ENCODE data around the gene TSGA10.
"Not testable (repeated sequence)": the region's sequence is repeated elsewhere in the genome, so short reads cannot be mapped to it uniquely, and the experiment has no call there.

TSGA10 gene

DNA sequence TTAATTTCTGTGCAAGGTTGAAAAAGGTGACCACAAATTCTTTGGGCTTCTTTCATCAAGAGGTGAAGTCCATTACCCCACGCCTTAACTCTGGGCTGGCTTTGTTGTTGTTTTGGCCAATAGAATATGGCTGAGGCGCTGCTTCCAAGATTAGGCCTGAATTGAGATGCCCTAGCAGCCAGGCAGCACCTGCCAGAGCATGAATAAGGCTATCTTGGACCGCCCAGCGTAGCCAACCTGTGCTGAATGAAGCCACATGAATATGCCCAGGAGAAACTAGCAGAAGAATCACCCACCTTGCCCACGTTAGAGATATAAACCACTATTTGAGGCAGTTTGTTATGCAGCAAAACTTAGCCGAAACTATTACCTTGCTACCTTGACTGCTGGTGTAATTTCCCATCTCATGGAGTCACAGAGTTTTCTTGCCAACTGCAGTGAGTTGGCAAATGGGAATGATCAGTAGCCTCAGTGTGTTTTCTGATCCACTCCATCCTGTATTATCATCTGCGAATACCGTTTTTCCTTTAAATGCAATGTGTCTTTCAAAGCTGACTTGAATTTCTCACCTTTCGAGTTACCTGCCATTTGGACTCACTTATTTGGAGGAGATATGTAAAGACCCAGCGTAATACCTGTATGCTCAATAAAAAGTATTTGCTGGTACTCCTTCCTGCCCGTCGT lies 679 bp downstream of the TSGA10 start:
- no peak for DNase-seq

DNA sequence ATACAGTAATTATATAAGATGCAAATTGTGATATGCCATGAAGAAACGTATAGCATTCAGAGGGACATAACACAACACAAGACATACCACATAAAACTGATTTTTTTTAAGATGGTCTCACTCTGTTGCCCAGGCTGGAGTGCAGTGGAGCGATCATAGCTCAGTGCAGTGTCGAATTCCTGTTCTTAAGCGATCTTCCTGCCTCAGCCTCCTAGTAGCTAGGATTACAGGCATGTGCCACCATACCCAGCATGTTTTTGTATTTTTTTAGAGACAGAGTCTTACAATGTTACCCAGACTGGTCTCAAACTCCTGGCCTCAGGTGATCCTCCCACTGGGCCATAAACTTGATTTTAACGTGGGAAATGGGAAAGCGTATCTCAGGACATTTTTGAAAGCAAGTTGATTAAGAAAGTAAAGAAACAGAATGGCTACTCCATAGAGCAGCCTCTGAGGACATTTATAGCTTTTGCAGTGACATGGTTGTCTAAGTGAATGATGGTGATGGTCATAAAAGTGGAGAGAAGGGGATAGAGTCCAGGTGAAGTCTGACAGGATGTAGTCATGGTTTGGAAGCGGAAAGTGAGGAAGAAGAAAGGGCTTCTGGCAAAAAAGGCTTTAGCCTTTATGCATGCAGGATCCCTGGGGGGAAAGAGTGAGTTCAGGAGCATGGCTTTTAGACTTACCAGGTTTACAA lies 2.4 kb downstream of the TSGA10 start:
- DNase-seq: no peak

DNA sequence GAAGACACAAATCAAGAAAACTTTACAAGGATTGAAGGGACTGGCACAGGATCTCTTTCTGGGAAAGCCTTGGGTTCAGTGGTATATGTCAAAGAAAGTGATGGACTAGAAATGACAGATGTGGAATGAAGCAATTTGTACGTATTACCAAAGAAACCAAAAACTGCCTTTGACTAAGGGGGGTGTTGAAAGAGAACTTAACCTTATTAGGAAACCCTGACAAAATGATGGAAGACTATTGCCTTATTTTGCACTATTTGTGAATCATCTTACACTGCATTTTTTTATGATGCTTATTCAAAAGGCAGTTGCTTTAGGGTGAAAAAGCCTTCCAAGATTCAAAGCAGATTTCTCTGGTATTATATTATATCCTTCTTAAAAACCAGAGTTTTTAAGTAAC lies 4.0 kb downstream of the TSGA10 start:
- no peak for DNase-seq

GRCh38 chr2:99141110-99142108 lies 13.3 kb downstream of the TSGA10 start, which contains the start of gene C2orf15:
TSS of gene C2orf15 (plus strand) at chr2:99141707. CDS start at chr2:99150559, 8,852 bp downstream.
- DNase-seq: peak; percentile 96

DNA sequence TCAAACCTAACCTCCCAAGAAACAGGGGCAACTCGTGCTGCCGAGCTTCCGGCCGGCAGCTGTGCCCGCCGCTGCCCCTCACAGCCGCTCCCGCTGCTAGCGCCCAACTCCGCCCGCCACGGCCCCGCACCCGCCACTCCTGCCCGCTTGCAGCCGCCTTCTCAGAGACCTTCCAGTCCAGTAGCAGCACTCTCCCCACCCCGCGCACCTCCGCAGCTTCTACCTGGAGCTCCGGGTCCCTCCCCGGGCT lies 14.0 kb downstream of the TSGA10 start:
- no peak for DNase-seq

GRCh38 chr2:99140056-99140859 lies 14.5 kb downstream of the TSGA10 start:
- DNase-seq: no peak

- no peak for DNase-seq
Observed at GRCh38 chr2:99139003-99139402, 15.7 kb downstream of the TSGA10 start.

DNA sequence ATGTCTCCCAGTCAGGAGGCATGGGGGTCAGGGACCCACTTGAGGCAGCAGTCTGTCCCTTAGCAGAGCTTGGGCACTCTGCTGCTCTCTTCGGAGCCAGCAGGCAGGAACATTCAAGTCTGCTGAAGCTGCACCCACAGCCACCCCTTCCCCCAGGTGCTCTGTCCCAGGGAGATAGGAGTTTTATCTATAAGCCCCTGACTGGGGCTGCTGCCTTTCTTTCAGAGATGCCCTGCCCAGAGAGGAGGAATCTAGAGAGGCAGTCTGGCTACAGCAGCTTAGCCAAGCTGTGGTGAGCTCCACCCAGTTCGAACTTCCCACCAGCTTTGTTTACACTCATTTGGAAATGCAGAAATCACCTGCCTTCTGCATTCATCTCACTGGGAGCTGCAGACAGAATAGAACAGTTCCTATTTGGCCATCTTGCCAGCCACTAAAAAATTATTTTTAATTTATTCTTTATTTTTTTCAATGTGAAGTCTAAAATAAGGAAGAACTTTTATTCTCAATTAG lies 19.6 kb downstream of the TSGA10 start:
- DNase-seq: not testable (repeated sequence)

DNA sequence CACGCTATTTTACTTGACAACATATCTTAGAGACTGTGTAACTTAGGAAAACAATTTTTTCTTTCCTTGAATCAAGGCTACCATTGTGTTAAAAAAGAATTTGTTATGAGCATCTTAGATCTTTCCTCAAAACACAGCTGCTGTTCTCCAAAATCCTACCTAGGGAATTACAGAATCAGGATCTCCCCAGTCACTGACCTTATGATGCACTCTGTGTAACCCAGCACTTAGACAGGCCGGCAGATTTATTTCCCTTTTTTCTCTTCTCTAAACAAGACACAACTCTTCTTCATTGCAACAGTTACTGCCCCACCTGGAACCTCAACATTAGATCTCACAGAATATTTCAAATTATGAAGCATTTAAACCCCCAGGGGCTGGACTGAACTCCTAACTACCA lies 26.8 kb downstream of the TSGA10 start:
- no peak for DNase-seq

- no peak for DNase-seq
Observed at GRCh38 chr2:99112617-99113016, 42.1 kb downstream of the TSGA10 start.

DNA sequence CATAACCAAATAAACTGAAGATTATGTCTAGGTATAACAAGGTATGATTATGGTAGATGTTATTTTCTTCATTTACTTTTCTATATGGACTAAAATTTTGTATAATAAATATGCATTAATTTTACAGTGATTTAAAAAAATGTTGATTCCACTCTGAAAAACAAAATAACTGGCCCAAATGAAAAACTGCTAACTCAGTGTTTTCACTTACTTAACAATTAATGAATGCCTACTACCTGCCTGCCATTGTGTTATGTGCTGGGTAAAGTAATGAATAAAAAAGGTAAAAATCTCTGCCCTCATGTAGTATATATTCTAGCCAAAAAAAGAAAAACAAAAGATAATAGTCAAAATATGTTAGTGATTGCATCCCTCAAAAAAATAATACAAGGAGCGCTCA lies 42.8 kb downstream of the TSGA10 start:
- no peak for DNase-seq

DNA sequence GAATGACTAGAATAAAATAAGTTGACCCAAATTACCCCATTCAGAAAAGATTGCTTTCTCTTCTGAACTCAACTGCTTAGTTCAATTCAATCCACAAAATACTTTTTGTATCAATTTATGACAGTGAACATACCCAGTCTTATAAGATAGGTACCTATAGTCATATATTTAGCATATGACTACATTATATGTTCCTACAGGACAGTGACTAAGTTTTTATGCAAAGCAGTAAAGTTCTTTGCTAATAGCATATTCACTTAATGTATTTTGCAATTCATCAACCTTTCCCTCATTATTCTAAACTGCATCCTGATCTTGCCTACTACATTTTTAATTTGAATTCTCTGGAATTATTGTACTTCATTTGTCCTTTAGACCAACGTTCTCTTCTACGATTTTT lies 43.5 kb downstream of the TSGA10 start:
- no peak for DNase-seq

- DNase-seq: no peak
Observed at GRCh38 chr2:99106913-99107312, 47.8 kb downstream of the TSGA10 start.

- no peak for DNase-seq
Observed at GRCh38 chr2:99104006-99104405, 50.7 kb downstream of the TSGA10 start.

DNA sequence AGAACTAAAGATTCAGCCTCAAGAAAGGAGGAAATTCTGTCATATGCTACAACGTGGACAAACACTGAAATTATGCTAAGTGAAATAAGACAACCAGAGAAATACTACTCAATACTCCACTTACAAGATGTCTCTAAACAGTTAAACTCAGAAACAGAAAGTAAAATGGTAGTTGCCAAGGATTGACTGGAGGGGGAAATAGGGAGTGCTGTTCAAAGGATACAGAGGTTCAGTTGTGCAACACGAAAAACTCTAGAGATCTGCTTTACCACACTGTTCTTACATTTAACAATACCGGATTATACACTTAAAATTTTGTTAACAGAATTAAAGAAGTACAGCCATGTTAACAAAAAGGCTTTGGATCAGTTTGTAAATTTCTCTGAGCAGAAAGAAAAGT lies 53.0 kb downstream of the TSGA10 start:
- no peak for DNase-seq

DNA sequence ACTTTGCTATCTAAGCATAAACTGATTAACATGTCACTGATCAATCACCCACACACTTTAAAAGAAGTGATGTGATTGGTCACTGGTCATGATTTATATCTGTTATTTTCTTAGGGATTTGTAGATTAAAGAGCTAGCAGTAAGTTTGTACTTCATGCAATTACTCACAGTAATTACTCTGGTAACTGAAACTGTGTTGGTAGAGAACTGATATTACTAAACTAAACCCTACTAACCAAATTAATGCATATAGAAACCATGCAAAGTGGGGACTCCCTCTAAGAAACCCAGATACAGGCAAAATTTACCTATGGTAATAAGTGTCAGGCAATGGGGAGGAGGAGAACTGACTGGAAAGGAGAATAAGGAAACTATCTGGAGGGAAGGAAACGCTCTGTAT lies 58.0 kb downstream of the TSGA10 start:
- no peak for DNase-seq

DNA sequence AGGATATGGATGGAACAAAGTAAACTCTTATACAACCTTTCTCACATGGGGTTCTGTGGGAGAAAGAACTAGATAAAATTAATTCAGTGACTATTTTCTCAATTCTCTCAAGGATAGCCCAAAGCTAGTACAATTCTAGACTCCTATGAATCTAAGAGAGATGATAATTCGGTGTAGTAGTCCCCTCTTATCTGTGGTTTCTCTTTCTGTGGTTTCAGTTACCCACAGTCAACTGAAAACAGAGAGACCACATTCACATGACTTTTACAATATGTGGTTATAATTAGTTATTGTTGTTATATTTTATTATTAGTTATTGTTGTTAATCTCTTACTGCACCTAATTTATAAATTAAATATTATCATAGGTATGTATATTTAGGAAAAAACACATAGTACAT lies 66.7 kb downstream of the TSGA10 start:
- DNase-seq: no peak

GRCh38 chr2:99086385-99086784 lies 68.4 kb downstream of the TSGA10 start:
- DNase-seq: no peak

- no peak for DNase-seq
Observed at GRCh38 chr2:99085421-99085820, 69.3 kb downstream of the TSGA10 start.

- DNase-seq: no peak
Observed at GRCh38 chr2:99084256-99084655, 70.5 kb downstream of the TSGA10 start.

- DNase-seq: no peak
Observed at GRCh38 chr2:99081891-99082290, 72.9 kb downstream of the TSGA10 start.

- no peak for DNase-seq
Observed at GRCh38 chr2:99079226-99079625, 75.5 kb downstream of the TSGA10 start.

- DNase-seq: no peak
Observed at GRCh38 chr2:99072551-99072950, 82.2 kb downstream of the TSGA10 start.
